ENCODE measurements around the gene TXN.
A peak's percentile ranks its signal among the peaks of the same experiment; 100 is the strongest.

Gene TXN

GRCh38 chr9:110256380-110257096 is at the start of gene TXN:
Gene TXN, minus strand, starts transcription at chr9:110256507. Its CDS starts 72 bp downstream, at chr9:110256435.
- DNase-seq: peak; percentile 70

DNA sequence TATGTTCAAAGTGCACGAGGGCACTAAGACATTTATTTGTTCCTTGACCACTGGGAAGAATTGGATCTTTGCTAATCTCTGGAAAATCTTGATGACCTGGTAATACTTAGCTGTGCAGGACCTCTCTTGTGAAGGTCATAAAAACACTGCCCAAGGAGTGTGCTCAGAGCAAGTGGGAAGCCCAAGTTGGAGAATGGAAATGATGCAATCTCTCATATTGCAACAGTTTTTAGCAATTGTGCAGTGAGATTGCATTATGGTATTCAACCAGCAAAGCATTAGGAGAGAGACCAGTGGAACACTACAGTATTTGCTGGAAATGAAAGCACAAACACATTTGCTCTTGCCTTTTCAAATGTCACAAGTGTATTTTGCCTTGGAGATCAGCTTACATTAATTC is 46.8 kb upstream of the TXN start:
- no peak for DNase-seq

DNA sequence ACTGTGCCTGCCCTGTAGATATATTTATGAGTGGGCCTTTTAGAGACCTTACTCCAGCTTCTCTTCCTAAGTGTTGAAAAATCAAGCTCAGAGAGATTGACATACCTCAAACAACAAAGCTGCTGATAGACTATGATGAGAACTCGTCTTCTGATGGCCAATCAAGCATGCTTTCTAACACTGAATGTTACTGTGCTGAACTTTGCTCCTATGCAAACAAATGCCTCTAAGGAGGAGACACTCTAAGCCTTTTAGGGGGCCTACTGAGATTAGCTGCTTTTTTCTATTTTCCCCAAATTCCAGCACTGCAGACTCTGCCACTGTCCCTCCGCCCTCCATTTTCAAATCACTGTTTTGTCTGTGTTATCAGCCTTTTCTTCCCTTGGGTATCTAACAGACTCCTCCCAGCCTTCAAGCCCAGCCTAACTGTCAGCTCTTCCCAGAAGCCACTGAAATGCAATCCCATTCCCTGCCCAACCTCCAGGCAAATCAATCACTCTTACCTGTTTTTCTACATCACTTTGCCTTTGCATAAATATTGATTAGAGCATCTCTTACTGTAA is 41.8 kb upstream of the TXN start:
- DNase-seq: no peak

GRCh38 chr9:110293248-110293647 is 36.9 kb upstream of the TXN start:
- DNase-seq: no peak

DNA sequence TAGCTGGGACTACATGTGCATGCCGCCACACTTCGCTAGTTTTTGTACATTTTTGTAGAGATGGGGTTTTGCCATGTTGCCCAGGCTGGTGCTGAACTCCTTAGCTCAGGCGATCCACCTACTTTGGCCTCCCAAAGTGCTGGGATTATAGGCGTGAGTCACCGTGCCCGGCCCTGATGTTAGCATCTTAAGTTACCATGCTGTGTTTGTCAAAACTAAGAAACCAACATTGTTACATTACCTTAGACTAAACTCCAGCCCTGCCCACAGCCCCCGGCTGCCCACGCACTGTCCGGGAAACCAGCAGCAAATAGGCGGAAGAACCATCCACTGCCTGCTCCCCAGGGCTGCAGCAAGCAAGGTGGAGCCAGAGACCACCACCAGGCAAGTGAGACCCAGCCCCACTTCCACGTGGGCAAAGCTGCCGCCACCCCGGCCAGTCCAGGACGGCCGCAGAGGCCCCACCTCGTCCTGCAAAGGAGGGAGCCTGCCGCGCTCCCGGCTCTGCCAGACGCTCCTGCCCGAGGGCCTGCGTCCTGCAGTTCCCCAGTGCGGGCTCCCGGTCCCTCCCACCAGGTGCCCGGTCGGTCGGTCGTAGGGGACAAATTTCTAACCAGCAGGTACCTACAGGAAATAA is 35.7 kb upstream of the TXN start:
- DNase-seq: no peak

DNA sequence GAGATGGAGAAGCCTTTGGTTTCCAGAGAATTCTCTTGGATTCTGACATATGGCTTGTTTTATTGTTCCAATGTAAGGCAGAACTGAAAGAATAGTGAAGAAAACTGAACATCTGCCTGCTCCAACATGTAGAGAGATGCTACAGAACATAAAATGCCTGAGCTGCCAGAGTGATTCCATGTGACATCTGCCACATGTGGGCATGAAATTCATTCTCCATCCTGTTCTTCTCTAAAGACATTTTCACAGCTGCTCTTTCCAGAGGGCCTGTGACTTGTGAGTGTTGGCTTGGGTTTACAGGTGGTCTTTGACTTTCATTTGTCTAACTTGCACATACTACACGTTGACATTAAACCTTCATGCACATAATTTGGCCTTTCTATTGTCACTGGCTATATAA is 33.7 kb upstream of the TXN start:
- no peak for DNase-seq

DNA sequence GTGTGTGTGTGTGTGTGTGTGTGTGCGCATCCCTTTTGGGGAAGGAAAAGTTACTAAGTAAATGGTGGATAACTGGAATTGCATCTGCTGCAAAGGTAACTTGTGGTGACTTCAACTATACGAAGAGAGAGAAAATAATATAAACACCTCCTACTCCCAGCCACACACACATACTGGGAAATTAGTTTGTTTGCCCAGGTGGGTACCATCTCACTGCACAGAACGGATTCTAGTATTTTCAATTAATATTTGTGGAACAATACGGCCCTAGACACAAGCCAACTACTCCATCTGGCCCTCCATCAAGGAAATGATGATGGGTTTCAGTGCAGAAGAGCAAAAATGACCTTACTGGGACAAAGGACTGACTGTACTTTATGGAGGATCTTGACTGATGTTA is 32.2 kb upstream of the TXN start:
- no peak for DNase-seq

DNA sequence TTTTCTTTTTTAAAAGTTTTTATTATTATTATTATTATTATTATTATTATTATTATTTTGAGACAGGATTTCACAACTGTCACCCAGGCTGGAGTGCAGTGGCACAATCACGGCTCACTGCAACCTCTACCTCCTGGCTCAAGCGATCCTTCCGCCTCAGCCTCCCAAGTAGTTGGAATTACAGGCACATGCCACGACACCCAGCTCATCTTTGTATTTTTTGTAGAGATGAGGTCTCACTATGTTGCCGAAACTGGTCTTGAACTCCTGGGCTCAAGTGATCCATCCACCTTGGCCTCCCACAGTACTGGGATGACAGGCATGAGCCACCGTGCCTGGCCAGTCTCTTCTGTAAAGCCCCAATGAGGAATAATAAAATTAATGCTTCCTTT is 31.0 kb upstream of the TXN start:
- no peak for DNase-seq

GRCh38 chr9:110284211-110284844 is 28.0 kb upstream of the TXN start:
- no peak for DNase-seq

- no peak for DNase-seq
These were observed 27.4 kb upstream of the TXN start for GRCh38 chr9:110283751-110284150.

- no peak for DNase-seq
These were observed 26.4 kb upstream of the TXN start for GRCh38 chr9:110282739-110283081.

DNA sequence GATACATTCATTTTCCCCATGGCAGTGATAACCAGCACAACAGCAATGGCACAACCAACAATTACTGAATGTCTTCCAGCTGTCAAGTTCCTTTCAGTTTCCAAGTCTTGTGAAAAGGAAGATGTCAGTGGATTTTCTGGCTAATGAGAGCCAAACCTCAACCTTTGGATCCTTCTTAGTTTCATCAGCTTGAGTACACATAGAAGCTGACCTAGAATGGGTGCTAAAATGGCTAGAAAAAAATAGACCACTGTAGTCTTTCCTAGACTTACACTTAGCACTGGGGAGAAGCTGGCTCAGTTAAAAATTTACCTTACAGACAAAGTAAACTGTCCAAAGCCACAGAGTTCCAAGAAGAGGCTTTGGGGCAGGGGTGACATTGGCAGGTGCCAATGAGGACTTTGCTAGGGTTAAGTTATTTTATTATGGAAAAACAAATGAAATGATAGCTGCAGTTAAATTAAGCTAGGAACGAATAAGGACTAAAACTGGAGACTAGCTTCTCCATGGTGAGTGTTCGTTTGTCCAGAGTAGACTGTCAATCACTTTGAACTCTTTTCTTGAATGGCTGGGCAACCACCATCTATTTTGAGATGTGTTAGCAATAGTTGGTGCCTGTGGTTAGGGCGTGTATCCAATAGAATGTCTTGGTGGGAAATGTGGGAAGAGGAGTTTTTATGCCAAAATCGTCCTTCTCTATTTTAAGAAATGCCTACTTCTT is 25.9 kb upstream of the TXN start:
- DNase-seq: no peak

DNA sequence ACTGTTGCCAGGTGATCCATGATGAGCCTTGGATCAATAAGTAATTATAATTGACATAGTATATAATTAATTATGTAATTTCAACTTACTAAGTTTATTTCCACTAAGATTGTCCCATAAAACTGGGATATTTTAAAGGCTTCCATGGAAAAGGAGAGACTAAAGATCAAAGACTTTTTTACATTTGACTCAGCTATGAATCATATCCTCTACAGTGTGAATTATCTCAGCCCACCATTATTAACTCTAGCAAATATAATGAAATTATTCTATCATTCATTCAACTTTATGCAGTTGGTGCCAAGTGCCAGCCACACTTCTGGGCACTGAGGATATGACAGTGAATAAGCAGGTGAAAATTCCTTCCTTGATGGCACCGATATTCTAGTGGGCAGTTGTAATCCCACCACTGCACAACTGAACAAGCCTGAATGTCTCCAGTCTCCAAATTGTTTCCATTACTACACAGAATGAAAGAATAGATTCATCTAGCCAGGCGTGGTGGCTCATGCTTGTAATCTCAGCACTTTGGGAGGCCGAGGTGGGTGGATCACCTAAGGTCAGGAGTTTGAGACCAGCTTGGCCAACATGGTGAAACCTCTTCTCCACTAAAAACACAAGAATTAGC is 21.9 kb upstream of the TXN start:
- no peak for DNase-seq

DNA sequence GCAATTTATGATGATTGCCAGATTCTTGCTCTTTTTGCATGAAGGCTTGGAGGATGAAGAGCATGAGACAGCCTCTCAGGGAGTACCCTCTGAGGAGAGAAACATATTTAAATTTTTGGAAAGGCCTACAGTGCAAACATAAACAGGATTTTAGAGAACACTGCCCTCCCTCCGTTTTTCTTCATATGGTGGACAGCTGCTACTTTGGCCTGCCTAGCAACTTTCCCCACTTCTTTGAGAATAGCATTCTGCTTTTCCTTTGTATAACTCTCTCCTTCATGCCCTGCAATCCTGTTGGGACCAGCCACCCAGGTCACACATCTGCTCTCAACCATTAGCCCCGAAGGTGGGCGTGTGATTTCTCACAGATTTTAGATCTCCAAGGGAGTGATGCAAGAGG is 20.5 kb upstream of the TXN start:
- DNase-seq: no peak

DNA sequence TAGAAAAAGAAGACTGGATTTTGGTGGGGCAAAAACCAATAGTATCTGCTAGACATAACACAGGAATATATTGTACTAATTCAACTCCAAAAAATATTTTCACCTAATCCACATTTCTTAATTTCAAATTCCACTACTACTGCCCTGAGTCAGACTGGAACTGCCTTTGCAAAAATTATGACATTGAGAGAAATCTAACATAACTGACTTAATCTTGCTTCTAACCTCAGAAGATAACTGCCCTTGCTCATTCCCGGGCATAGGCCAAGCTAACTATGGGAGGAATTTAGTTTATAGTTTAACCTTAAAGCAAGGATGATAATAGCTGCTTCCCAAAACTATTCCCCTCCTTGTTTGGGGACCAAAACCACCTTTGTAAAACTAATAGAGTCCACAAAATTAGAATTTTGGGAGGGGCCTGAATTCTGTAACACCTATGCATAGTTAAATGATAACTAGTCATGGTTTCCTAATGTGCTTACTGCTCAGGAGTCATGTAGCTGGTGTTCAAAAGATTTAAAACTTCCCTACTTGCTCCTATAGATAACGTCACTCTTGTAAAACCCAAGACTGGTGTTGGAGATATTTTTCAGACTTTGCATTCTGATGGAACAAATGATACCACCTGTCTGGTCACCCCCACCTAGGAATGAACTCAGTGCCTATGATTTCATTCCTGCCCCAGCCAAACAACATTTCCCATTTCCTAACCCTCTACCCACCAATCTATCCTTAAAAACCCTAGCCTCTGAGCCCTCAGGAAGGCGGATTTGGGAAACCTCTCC is 14.1 kb upstream of the TXN start:
- DNase-seq: no peak

GRCh38 chr9:110266795-110267194 is 10.5 kb upstream of the TXN start:
- DNase-seq: no peak

GRCh38 chr9:110261632-110262031 is 5.3 kb upstream of the TXN start:
- DNase-seq: no peak

DNA sequence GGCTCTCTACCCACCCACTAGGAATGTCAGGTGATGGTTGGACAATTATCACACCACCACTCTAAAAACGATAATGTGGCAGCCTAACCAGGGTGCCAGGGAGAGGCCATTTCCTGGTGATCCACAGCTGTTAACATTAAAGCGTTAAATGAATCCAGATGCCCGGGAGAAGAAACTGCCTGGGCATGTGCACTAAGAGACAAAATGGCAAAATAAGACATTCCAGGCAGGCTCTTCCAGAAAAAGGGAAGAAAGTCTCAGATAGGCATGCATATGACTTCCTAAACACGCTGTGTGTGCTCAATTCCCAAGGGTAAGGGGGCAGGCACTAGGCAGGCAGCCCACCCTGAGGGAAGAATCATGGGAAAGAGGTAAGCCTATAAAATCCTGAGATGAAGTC is 4.6 kb upstream of the TXN start:
- no peak for DNase-seq

GRCh38 chr9:110259566-110259965 is 3.3 kb upstream of the TXN start:
- DNase-seq: no peak

DNA sequence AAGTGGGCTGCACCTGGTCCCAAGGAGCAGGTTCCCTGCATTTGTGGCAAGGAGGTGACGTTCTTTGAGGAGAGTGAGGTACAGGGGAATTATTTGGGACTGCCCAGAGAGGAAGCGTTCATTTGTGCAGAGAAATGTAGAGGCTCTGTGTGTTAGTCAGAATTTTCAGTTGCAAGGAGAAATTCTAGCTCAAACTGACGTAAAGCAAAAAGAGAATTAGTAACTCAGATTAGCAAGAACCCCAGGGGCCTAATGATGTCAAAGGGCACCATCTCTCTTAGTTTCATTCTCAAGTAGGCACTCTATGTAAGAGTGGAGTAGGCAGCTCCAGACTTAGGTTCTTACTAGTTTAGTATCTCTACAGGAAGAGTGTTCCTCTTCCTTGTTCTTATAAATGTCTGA is 2.4 kb upstream of the TXN start:
- DNase-seq: no peak

DNA sequence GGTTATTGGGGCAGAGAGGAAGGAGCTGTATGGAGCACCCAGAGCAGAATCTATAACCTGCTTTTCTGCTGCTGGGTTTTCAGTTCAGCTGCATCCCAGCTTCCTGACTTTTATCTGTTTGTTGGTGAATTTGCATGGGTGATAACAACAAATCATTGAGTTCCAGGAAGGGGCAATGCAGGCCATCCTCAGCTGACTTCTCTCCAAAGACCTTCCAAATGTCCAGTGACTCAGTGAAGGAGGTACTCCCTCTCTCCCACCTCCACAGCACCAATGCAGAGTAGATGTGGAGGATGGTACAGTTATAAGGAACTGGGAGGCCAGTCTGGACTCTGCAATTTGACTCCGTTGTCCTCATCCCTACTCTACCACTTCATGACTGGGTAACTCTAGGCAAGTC is 1.6 kb upstream of the TXN start:
- DNase-seq: no peak

All from NCI-H146 (cell line).